ENCODE measurements around the gene COX5A.
"Not testable (repeated sequence)": the region's sequence is repeated elsewhere in the genome, so short reads cannot be mapped to it uniquely, and the experiment has no call there.

- not testable (repeated sequence) for TF ChIP-seq CTCF, POLR2A, EP300 (IDR thresholded peaks at IDR 0.05)
Measured at GRCh38 chr15:74887537-74888193, 50.2 kb downstream of the COX5A start.
